ENCODE results near the gene ADGRF1.

ADGRF1 gene

DNA sequence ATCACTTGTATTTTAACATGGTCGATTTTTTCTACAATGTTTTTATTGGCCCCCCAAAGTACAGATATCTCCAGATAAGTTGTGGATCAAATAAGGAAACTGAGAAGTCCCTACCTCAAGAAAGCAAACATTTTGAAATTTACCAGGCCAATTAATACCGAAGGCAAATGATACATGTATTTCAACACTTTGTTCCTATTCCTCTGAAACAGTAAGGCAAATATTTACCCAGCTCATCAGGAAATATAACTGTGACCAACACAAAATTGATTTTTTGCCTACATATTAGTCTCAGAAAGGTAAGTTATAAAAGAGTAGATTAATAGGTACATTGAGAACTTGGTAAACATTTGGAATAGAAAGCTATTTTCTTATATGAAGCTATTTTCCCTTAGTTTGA, 69.1 kb downstream of the ADGRF1 start:
- H3K4me2 ChIP-seq (ENCODE audit: low read depth, low read length, poor library complexity, severe bottlenecking): no peak overlapping the region

DNA sequence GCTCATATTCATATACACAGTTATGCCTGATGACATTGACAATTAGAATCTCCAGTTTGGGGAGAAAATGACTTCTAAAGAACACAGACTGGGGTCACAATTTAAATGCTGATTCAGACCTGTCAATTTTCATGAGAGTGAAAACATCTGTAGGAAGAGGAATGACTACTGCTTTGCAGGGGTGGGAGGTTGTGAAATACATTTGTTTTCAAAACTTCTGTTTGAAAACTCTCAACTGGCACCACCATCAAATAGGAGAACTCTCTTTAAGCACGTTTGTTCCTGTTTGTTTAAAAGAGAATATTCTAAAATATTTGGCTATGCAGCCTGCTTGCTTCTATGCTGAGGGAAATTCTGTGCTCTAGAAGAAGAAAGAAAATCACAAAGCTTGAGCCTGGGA, 69.6 kb downstream of the ADGRF1 start:
- Histone ChIP-seq H3K4me3 (ENCODE audit: low read length, poor library complexity, severe bottlenecking) (no peak overlapping the region), H3K36me3 (ENCODE audit: insufficient read depth, low read length) (no peaks in the 10 kb centered on the region), H3K79me2 (ENCODE audit: insufficient read depth, low read length) (no peaks in the 10 kb centered on the region), H4K20me1 (ENCODE audit: insufficient read depth, low read length, poor library complexity, severe bottlenecking) (no peaks in the 10 kb centered on the region), H3K4me1 (ENCODE audit: insufficient read depth, low read length, poor library complexity, severe bottlenecking) (no peaks in the 10 kb centered on the region), H3K4me2 (ENCODE audit: low read depth, low read length, poor library complexity, severe bottlenecking) (no peak overlapping the region), H3K9ac (ENCODE audit: low read depth, low read length, poor library complexity, severe bottlenecking) (no peak overlapping the region), H3K27me3 (ENCODE audit: insufficient read depth, low read length, poor library complexity, severe bottlenecking) (no peaks in the 10 kb centered on the region), H3K9me2 (replicated peaks; ENCODE audit: low read depth, low read length) (no peaks in the 10 kb centered on the region), H3K9me3 (ENCODE audit: insufficient read depth, low read depth, low read length) (no peaks in the 10 kb centered on the region), H3F3A (ENCODE audit: low read depth) (no peaks in the 10 kb centered on the region), H2AFZ (ENCODE audit: low read length) (no peak overlapping the region)
- no peak for TF ChIP-seq EZH2phosphoT487 (IDR thresholded peaks at IDR 0.05; ENCODE audit: borderline replicate concordance)
- TF ChIP-seq CTCF (conservative IDR thresholded peaks at IDR 0.05; ENCODE audit: low read length): no peak

More for the DNA sequence above, 69.1 kb downstream of the ADGRF1 start:
- no peak overlapping the region for H3K4me3 ChIP-seq (ENCODE audit: low read length, poor library complexity, severe bottlenecking)
- H3K36me3 ChIP-seq (ENCODE audit: insufficient read depth, low read length): no peaks in the 10 kb centered on the region
- H3K9me2 ChIP-seq (replicated peaks; ENCODE audit: low read depth, low read length): no peaks in the 10 kb centered on the region
- H3K27me3 ChIP-seq (ENCODE audit: insufficient read depth, low read length, poor library complexity, severe bottlenecking): no peaks in the 10 kb centered on the region
- H3F3A ChIP-seq (ENCODE audit: low read depth): no peaks in the 10 kb centered on the region
- no peak overlapping the region for H3K9ac ChIP-seq (ENCODE audit: low read depth, low read length, poor library complexity, severe bottlenecking)
- H3K9me3 ChIP-seq (ENCODE audit: insufficient read depth, low read depth, low read length): no peaks in the 10 kb centered on the region
- H3K4me1 ChIP-seq (ENCODE audit: insufficient read depth, low read length, poor library complexity, severe bottlenecking): no peaks in the 10 kb centered on the region
- H2AFZ ChIP-seq (ENCODE audit: low read length): no peak overlapping the region
- no peaks in the 10 kb centered on the region for H3K79me2 ChIP-seq (ENCODE audit: insufficient read depth, low read length)
- no peak for TF ChIP-seq EZH2phosphoT487 (IDR thresholded peaks at IDR 0.05; ENCODE audit: borderline replicate concordance)
- H4K20me1 ChIP-seq (ENCODE audit: insufficient read depth, low read length, poor library complexity, severe bottlenecking): no peaks in the 10 kb centered on the region

- H3K79me2 ChIP-seq (ENCODE audit: insufficient read depth, low read length): no peaks in the 10 kb centered on the region
- no peaks in the 10 kb centered on the region for H3K27me3 ChIP-seq (ENCODE audit: insufficient read depth, low read length, poor library complexity, severe bottlenecking)
- H2AFZ ChIP-seq (ENCODE audit: low read length): no peak overlapping the region
- H3K9ac ChIP-seq (ENCODE audit: low read depth, low read length, poor library complexity, severe bottlenecking): no peak overlapping the region
- no peaks in the 10 kb centered on the region for H3K9me3 ChIP-seq (ENCODE audit: insufficient read depth, low read depth, low read length)
- H4K20me1 ChIP-seq (ENCODE audit: insufficient read depth, low read length, poor library complexity, severe bottlenecking): no peaks in the 10 kb centered on the region
- H3K4me3 ChIP-seq (ENCODE audit: low read length, poor library complexity, severe bottlenecking): no peak overlapping the region
- H3K9me2 ChIP-seq (replicated peaks; ENCODE audit: low read depth, low read length): no peaks in the 10 kb centered on the region
- H3K4me1 ChIP-seq (ENCODE audit: insufficient read depth, low read length, poor library complexity, severe bottlenecking): no peaks in the 10 kb centered on the region
- no peaks in the 10 kb centered on the region for H3F3A ChIP-seq (ENCODE audit: low read depth)
- H3K4me2 ChIP-seq (ENCODE audit: low read depth, low read length, poor library complexity, severe bottlenecking): no peak overlapping the region
- no peaks in the 10 kb centered on the region for H3K36me3 ChIP-seq (ENCODE audit: insufficient read depth, low read length)
- TF ChIP-seq EZH2phosphoT487 (IDR thresholded peaks at IDR 0.05; ENCODE audit: borderline replicate concordance): no peak
Measured at GRCh38 chr6:46969206-46969605, 72.9 kb downstream of the ADGRF1 start.

DNA sequence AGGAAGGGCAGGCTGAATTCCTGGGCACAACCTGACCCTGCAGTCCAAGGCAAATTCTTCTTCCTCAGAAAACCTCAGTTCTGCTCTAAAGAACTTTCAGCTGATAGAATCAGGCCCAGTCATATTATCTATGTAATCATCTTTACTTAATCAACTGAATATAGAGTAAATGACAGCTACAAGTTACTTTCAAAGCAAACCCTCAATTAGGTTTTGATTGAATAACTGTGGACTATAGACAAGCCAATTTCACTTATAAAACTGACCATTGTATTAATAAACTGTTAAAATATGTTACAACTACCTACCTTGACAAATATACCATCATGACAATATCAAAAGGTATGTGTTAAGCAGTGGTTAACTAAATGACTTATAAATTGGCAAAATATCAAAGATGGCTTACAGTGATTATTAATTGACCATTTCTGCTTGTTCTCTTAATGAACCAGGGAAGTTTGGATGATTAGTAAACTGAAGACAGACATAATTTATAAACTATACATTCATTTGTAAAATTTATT, 74.2 kb downstream of the ADGRF1 start:
- Histone ChIP-seq H3K4me2 (ENCODE audit: low read depth, low read length, poor library complexity, severe bottlenecking) (no peak overlapping the region), H3K27me3 (ENCODE audit: insufficient read depth, low read length, poor library complexity, severe bottlenecking) (no peaks in the 10 kb centered on the region), H4K20me1 (ENCODE audit: insufficient read depth, low read length, poor library complexity, severe bottlenecking) (no peaks in the 10 kb centered on the region), H3K9me2 (replicated peaks; ENCODE audit: low read depth, low read length) (no peaks in the 10 kb centered on the region), H3F3A (ENCODE audit: low read depth) (no peaks in the 10 kb centered on the region), H3K9me3 (ENCODE audit: insufficient read depth, low read depth, low read length) (no peaks in the 10 kb centered on the region), H3K4me3 (ENCODE audit: low read length, poor library complexity, severe bottlenecking) (no peak overlapping the region), H3K36me3 (ENCODE audit: insufficient read depth, low read length) (no peaks in the 10 kb centered on the region), H3K79me2 (ENCODE audit: insufficient read depth, low read length) (no peaks in the 10 kb centered on the region), H2AFZ (ENCODE audit: low read length) (no peak overlapping the region), H3K4me1 (ENCODE audit: insufficient read depth, low read length, poor library complexity, severe bottlenecking) (no peaks in the 10 kb centered on the region), H3K9ac (ENCODE audit: low read depth, low read length, poor library complexity, severe bottlenecking) (no peak overlapping the region)
- TF ChIP-seq EZH2phosphoT487 (IDR thresholded peaks at IDR 0.05; ENCODE audit: borderline replicate concordance): no peak
- no peak for TF ChIP-seq CTCF (conservative IDR thresholded peaks at IDR 0.05; ENCODE audit: low read length)

Measured in Loucy (cell line).